K562 (cell line): ENCODE data around the gene MESP1. TPM values are rescaled to one million over a fixed set of nuclear protein-coding genes. Genes with fewer than 3 reads are reported as not detected.

Source experiments
- ATAC-seq: fragments of 200-7000 bp; cut with Tn5 transposase; 3 replicates; pipeline ENCODE4 v1.9.1; 2020; ENCODE audit warnings: moderate library complexity
- BruUV-seq: library from RNA; stranded (reverse); fragments of 400-500 nt; replicated peaks from 2 replicates; lab custom pipeline; 2021; lab: Mats Ljungman, UMichigan
- CTCF ChIA-PET: fragments of 300-600 bp; formaldehyde crosslinking; extraction: SDS; loops from one replicate; lab custom pipeline; 2021; ENCODE audit warnings: low intra/inter-chr PET ratio; lab: Yijun Ruan, JAX
- POLR2A ChIA-PET: fragments of 300-600, 350-650 bp; sonication (Branson Sonifier 250); formaldehyde crosslinking; extraction: SDS; loops from one replicate; lab custom pipeline; 2021; ENCODE audit warnings: antibody characterized with exemption, inconsistent platforms; lab: Yijun Ruan, JAX
- DNase-seq, 4 experiments: peaks; one replicate each; pipeline versions ENCODE4 v3.0.0 to v3.0.0-alpha.2; 2011 to 2018; ENCODE audit warnings: low spot score in 3 of 4, mixed read lengths in 3 of 4; ENCODE audit errors: extremely low read depth in 1 of 4
- FAIRE-seq: peaks from 2 replicates; lab custom pipeline; 2011; peaks lifted over from hg19 to GRCh38; lab: Jason Lieb, UNC
- H2AFZ ChIP-seq: 2 replicates; pipeline ENCODE4 v1.6.0; 2011; ENCODE audit warnings: low read depth, low read length, control low read depth, inconsistent platforms
- H3K27ac ChIP-seq: fragments of 200-600 bp; 3 replicates; pipeline ENCODE4 v1.8.0; 2011; ENCODE audit warnings: low read depth, mild to moderate bottlenecking, control low read depth, inconsistent platforms, low read length, moderate library complexity, mixed read lengths; ENCODE audit errors: extremely low read depth
- H3K27me3 ChIP-seq, 2 experiments: fragments of 300-600 bp in 1 of 2; 2 replicates in 1 of 2; 3 replicates in 1 of 2; pipeline versions ENCODE4 v1.6.0 to v1.8.0; 2011; ENCODE audit warnings: inconsistent platforms in 2 of 2, low read length in 2 of 2, mild to moderate bottlenecking in 1 of 2, mixed read lengths in 1 of 2, moderate library complexity in 1 of 2; ENCODE audit not compliant: control insufficient read depth in 2 of 2, insufficient read depth in 2 of 2
- H3K36me3 ChIP-seq: fragments of 300-600 bp; 3 replicates; pipeline ENCODE4 v1.8.0; 2011; ENCODE audit warnings: mild to moderate bottlenecking, low read length, inconsistent platforms; ENCODE audit not compliant: control insufficient read depth, insufficient read depth
- H3K4me1 ChIP-seq, 2 experiments: fragments of 200-600 bp in 1 of 2; replicated peaks in 1 of 2; 2 replicates in 1 of 2; 3 replicates in 1 of 2; pipeline versions ENCODE4 v1.5.1 to v1.8.0; 2011; ENCODE audit warnings: inconsistent platforms in 2 of 2, low read length in 2 of 2, mild to moderate bottlenecking in 1 of 2, mixed read lengths in 1 of 2, moderate library complexity in 1 of 2; ENCODE audit not compliant: control insufficient read depth in 2 of 2, insufficient read depth in 2 of 2
- H3K4me2 ChIP-seq: 2 replicates; pipeline ENCODE4 v1.6.1; 2011; ENCODE audit warnings: low read length, control low read depth, inconsistent platforms, mixed read lengths; ENCODE audit not compliant: insufficient read depth
- H3K4me3 ChIP-seq: fragments of 200-600 bp; sonication (generic), shearing (Covaris generic); 2 replicates; pipeline ENCODE4 v1.5.1; 2016; ENCODE audit warnings: control low read depth, inconsistent platforms
- H3K79me2 ChIP-seq: fragments of 200-600 bp; 3 replicates; pipeline ENCODE4 v1.8.0; 2011; ENCODE audit warnings: low read length, inconsistent platforms; ENCODE audit not compliant: control insufficient read depth, insufficient read depth
- H3K9ac ChIP-seq, 2 experiments: 2 replicates each; pipeline versions ENCODE4 v1.6.0 to v1.6.1; 2011; ENCODE audit warnings: low read depth in 2 of 2, low read length in 2 of 2, control low read depth in 1 of 2, inconsistent platforms in 1 of 2, mild to moderate bottlenecking in 1 of 2, mixed read lengths in 1 of 2; ENCODE audit not compliant: insufficient read depth in 1 of 2
- H3K9me1 ChIP-seq: one replicate; pipeline ENCODE4 v1.6.0; 2011; ENCODE audit warnings: inconsistent platforms, mild to moderate bottlenecking, low read length, moderate library complexity; ENCODE audit not compliant: control insufficient read depth, insufficient read depth
- H3K9me3 ChIP-seq: replicated peaks from 2 replicates; pipeline ENCODE4 v1.5.1; 2011; ENCODE audit warnings: low read depth, low read length, inconsistent platforms; ENCODE audit not compliant: control insufficient read depth, insufficient read depth
- H4K20me1 ChIP-seq: replicated peaks from 2 replicates; pipeline ENCODE4 v1.6.1; 2011; ENCODE audit warnings: low read length, inconsistent platforms, mixed read lengths; ENCODE audit not compliant: control insufficient read depth, insufficient read depth
- ARHGAP35 ChIP-seq: fragments of 450-650 bp; IDR thresholded peaks from 2 replicates; pipeline ENCODE4 v1.6.1; 2018; ENCODE audit not compliant: partially characterized antibody
- BCOR ChIP-seq: fragments of 450-650 bp; IDR thresholded peaks from 2 replicates; pipeline ENCODE4 v1.6.1; 2016
- SMARCA5 ChIP-seq: fragments of 450-650 bp; IDR thresholded peaks from 2 replicates; pipeline ENCODE4 v1.6.1; 2016
- ZFP36 ChIP-seq: fragments of 150-350 bp; IDR thresholded peaks from 2 replicates; pipeline ENCODE4 v1.6.1; 2018; ENCODE audit warnings: low read length, low read depth; ENCODE audit not compliant: partially characterized antibody
- WGBS: fragments of 100-300 bp; shearing (Covaris generic); methylation state at CpG from one replicate; pipeline ENCODE4 v1.1.6; 2016; ENCODE audit warnings: low coverage, mixed read lengths; ENCODE audit not compliant: insufficient coverage; ENCODE audit errors: missing lambda C conversion rate; 5-methylcytosine and 5-hydroxymethylcytosine counted together
- in situ Hi-C: fragments of 300-500 bp; cut with MboI; formaldehyde crosslinking; loops from 4 replicates; pipeline ENCODE4 v1.15.0; 2018; ENCODE audit warnings: inconsistent platforms, mixed read lengths
- intact Hi-C: fragments of 100-400 bp; cut with micrococcal nuclease; formaldehyde crosslinking; loops from 2 replicates; pipeline ENCODE4 v1.14.2; 2022
- polyA plus RNA-seq, 8 experiments: library from polyadenylated mRNA; depleted of rRNA in 4 of 8; stranded (reverse) in 5 of 8; unstranded in 3 of 8; fragments of >200 nt; fragmentation: Nextera tagmentation in 2 of 8; fragmentation: Illumina TruSeq in 1 of 8; extraction: Ambion mirVana in 2 of 8; extraction: Trizol in 1 of 8; gene quantifications; 2 replicates each; pipeline versions ENCODE4 v1.2.1 to v1.2.3, GENCODE V29; 2011 to 2014; ENCODE audit warnings: inconsistent platforms in 1 of 8, missing spikeins in 1 of 8
- total RNA-seq, 7 experiments: library from RNA; depleted of rRNA in 6 of 7; stranded (reverse); fragments of >200 nt in 6 of 7; fragmentation: Illumina TruSeq in 2 of 7; extraction: Trizol in 2 of 7; gene quantifications; 2 replicates each; pipeline versions ENCODE4 v1.2.1 to v1.2.3, GENCODE V29; 2011 to 2021; ENCODE audit warnings: low replicate concordance in 1 of 7
- TF ChIP-seq, protein P1 (sequence below): IDR thresholded peaks from 3 replicates; pipeline ENCODE4 v1.6.1; 2011; ENCODE audit warnings: borderline replicate concordance, mild to moderate bottlenecking; ENCODE audit not compliant: insufficient read length, insufficient read depth

The MESP1 gene
- total and polyA plus RNA-seq, 9 of the 15 experiments (the other 6 are each of a cell fraction or from before 2014, with no cell fraction given): 0.14 to 1.1 (median 0.36) TPM; not detected in 4

DNA sequence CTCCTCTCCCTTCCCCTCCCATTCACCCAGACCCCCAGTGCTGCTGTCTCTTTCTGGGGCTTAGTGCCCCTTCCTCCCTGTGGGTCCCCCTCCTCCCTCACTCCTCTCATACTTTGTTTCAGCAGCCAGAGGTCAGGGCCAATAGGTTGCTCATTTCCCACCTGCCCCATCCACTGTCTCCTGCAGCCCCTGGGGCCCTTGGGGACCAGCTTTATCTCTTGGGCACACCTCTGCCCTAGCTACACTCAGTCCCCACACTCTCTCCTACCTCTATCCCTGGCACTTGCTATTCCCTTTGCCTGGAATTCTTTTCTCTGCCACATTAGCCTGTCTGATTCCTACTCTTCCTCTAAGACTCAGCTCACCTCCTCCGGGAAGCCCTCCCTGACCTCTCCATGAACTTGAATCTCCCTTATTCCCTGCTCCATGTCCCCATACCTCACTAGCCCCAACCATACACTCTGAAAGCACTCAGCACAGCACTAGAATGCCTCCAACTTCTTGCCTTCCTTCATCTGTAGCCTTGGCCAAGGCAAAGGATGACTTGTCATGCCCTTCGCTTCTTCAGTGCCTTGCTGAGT lies 49.0 kb upstream of the MESP1 start:
- Histone ChIP-seq H3K27ac (no peak overlapping the region), H3K27me3 (peaks cover 0 to 7% of the 10 kb centered on the region in 2 experiments; a peak in 1 of 5 replicates), H3K9me3 (no peaks in the 10 kb centered on the region), H3K79me2 (no peaks in the 10 kb centered on the region), H3K4me2 (no peak overlapping the region), H4K20me1 (peaks cover 2% of the 10 kb centered on the region; the same call in 1 of the 2 replicates), H3K4me3 (no peak overlapping the region), H3K4me1 (peaks cover 0 to 31% of the 10 kb centered on the region in 2 experiments; a peak in 3 of 5 replicates), H3K9me1 (no peaks in the 10 kb centered on the region), H3K9ac (peak overlapping the region in 1 of 2 experiments; percentile 45; a peak in 1 of 4 replicates), H3K36me3 (no peaks in the 10 kb centered on the region), H2AFZ (no peak overlapping the region)
- ChIA-PET CTCF (no interaction called here), POLR2A (interaction anchor here (1.6 kb wide), 1 partner anchor 17 kb away, joined by 5 read pairs; no protein-coding TSS in a partner anchor)
- DNase-seq: no peak
- intact Hi-C loops (no loop called here), in situ Hi-C loops (no loop called here)
- no peak for ATAC-seq
- no TSS peak for BruUV-seq
- peak; percentile 91 for TF ChIP-seq SMARCA5
- TF ChIP-seq ARHGAP35: no peak
- peak; percentile 72 for TF ChIP-seq BCOR
- TF ChIP-seq ZFP36: peak; percentile 97
- TF ChIP-seq, protein P1, sequence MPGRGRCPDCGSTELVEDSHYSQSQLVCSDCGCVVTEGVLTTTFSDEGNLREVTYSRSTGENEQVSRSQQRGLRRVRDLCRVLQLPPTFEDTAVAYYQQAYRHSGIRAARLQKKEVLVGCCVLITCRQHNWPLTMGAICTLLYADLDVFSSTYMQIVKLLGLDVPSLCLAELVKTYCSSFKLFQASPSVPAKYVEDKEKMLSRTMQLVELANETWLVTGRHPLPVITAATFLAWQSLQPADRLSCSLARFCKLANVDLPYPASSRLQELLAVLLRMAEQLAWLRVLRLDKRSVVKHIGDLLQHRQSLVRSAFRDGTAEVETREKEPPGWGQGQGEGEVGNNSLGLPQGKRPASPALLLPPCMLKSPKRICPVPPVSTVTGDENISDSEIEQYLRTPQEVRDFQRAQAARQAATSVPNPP: no peak
- 54% methylated on average over 2 of the region's 2 CpGs for WGBS
- FAIRE-seq: no peak
